RWPE2 (cell line): ENCODE data around the gene TEDDM1.

Source experiments
- ATAC-seq: fragments of 200-7000 bp; cut with Tn5 transposase; 3 replicates; pipeline ENCODE4 v1.9.1; 2021; ENCODE audit warnings: low read depth
- DNase-seq: peaks from one replicate; pipeline ENCODE4 v3.0.0-alpha.2; 2020; ENCODE audit warnings: low spot score
- H3K27ac ChIP-seq: fragments of 450-650 bp; 2 replicates; pipeline ENCODE4 v1.5.1; 2017; ENCODE audit warnings: mild to moderate bottlenecking; ENCODE audit not compliant: poor library complexity, severe bottlenecking
- H3K27me3 ChIP-seq: fragments of 250-450 bp; sonication (Bioruptor Pico); 2 replicates; pipeline ENCODE4 v1.5.1; 2021; ENCODE audit warnings: mild to moderate bottlenecking, moderate library complexity; ENCODE audit not compliant: insufficient read depth, poor library complexity, severe bottlenecking
- H3K36me3 ChIP-seq: fragments of 250-450 bp; sonication (Bioruptor Pico); 2 replicates; pipeline ENCODE4 v1.5.1; 2020; ENCODE audit warnings: low read depth, mild to moderate bottlenecking, moderate library complexity
- H3K4me1 ChIP-seq: fragments of 250-450 bp; sonication (Bioruptor Pico); 2 replicates; pipeline ENCODE4 v1.5.1; 2021; ENCODE audit warnings: mild to moderate bottlenecking, moderate library complexity; ENCODE audit not compliant: insufficient read depth, poor library complexity, severe bottlenecking
- H3K4me3 ChIP-seq: fragments of 250-450 bp; sonication (Bioruptor Pico); 2 replicates; pipeline ENCODE4 v1.5.1; 2021; ENCODE audit warnings: mild to moderate bottlenecking, moderate library complexity; ENCODE audit not compliant: severe bottlenecking
- H3K9me3 ChIP-seq: fragments of 250-450 bp; sonication (Bioruptor Pico); 2 replicates; pipeline ENCODE4 v1.5.1; 2021; ENCODE audit warnings: mild to moderate bottlenecking, moderate library complexity; ENCODE audit not compliant: severe bottlenecking
- TF ChIP-seq, protein P1 (sequence below): fragments of 450-650 bp; IDR thresholded peaks from one replicate; pipeline ENCODE4 v1.5.1; 2017; ENCODE audit warnings: mild to moderate bottlenecking, moderate library complexity; ENCODE audit not compliant: poor library complexity, severe bottlenecking

TEDDM1 gene

DNA sequence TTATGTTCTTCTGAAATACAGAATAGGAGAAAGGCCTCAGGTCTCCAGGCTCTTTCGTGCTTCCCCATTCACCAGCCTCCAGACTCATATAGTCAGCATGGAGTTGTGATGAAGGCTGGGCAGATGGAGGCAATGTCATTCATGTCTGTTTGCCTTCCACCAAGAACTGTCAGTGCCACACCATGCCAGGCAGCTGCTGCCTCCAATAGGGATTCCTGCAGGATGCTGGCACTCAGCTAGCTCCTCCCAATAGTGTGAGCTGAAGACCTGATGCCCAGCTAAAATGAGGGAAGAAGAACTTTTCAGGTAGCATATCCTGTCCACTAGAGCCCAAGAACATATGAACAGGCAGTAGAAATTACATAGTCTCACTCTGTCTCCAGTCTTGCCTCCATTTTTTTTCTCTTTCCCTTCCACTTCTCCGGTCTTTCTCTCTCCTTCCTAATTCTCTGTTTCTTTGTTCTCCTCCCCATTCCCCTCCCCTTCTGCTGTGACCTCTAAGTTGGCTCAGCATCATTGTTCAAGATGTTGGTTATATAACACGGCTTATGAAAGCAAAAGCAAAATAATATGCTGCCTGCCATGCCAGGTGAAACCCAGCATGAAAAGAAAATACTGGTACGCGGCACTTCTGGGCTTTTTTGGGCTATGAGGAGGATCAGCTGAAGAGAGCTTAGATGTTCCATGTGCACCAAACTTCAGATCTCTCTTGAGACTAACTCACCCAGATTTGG is 26.2 kb downstream of the TEDDM1 start:
- Histone ChIP-seq H3K36me3 (no peaks in the 10 kb centered on the region), H3K4me3 (no peak overlapping the region), H3K4me1 (peaks cover 8% of the 10 kb centered on the region), H3K9me3 (no peaks in the 10 kb centered on the region), H3K27me3 (no peaks in the 10 kb centered on the region), H3K27ac (no peak overlapping the region)
- ATAC-seq (no peak), DNase-seq (no peak)
- TF ChIP-seq, protein P1, sequence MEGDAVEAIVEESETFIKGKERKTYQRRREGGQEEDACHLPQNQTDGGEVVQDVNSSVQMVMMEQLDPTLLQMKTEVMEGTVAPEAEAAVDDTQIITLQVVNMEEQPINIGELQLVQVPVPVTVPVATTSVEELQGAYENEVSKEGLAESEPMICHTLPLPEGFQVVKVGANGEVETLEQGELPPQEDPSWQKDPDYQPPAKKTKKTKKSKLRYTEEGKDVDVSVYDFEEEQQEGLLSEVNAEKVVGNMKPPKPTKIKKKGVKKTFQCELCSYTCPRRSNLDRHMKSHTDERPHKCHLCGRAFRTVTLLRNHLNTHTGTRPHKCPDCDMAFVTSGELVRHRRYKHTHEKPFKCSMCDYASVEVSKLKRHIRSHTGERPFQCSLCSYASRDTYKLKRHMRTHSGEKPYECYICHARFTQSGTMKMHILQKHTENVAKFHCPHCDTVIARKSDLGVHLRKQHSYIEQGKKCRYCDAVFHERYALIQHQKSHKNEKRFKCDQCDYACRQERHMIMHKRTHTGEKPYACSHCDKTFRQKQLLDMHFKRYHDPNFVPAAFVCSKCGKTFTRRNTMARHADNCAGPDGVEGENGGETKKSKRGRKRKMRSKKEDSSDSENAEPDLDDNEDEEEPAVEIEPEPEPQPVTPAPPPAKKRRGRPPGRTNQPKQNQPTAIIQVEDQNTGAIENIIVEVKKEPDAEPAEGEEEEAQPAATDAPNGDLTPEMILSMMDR, result no peak

DNA sequence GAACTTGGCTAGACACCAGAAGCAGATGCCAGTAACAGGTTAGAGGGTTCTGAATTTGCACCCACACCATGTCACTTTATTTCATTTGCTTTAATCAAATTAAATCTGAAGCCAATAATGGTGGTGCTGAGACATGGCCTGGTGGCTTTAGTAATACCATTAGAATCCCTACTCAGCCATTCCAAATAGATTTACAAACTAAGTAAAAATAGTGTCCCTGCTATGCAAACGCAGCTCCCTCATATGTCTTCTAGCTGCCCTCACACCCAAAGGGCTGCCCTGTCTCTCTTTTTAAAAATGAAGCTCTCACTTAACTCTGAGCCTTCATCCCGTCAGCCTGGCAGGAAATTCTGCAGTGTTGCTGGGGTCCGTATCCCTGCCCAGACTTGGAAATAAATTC is 29.9 kb downstream of the TEDDM1 start:
- TF ChIP-seq, protein P1, result no peak
- H3K36me3 ChIP-seq, result no peaks in the 10 kb centered on the region
- no peaks in the 10 kb centered on the region for H3K9me3 ChIP-seq
- DNase-seq (no peak), ATAC-seq (no peak)
- H3K4me1 ChIP-seq, result no peaks in the 10 kb centered on the region
- no peaks in the 10 kb centered on the region for H3K27me3 ChIP-seq
- H3K4me3 ChIP-seq, result no peak overlapping the region
- no peak overlapping the region for H3K27ac ChIP-seq

DNA sequence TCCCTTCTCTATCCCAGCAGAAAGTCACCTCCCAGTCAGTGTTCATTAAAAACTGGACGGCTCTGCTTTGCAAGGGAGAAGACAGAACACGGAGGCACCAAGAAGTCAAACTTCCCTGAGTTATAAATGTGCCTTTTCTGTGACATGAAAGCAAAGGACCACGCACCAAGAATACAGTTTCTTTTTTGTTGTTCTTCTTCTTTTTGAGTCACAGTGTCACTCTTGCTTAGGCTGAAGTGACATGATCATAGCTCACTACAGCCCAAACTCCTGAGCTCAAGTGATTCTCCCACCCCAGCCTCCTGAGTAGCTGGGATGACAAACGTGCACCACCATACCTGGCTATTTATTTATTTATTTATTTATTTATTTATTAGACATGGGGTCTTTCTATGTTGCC is 31.6 kb downstream of the TEDDM1 start:
- Histone ChIP-seq H3K36me3 (no peaks in the 10 kb centered on the region), H3K27ac (no peak overlapping the region), H3K9me3 (no peaks in the 10 kb centered on the region), H3K4me3 (no peak overlapping the region), H3K27me3 (no peaks in the 10 kb centered on the region), H3K4me1 (no peaks in the 10 kb centered on the region)
- ATAC-seq, result no peak
- TF ChIP-seq, protein P1, result no peak
- no peak for DNase-seq

DNA sequence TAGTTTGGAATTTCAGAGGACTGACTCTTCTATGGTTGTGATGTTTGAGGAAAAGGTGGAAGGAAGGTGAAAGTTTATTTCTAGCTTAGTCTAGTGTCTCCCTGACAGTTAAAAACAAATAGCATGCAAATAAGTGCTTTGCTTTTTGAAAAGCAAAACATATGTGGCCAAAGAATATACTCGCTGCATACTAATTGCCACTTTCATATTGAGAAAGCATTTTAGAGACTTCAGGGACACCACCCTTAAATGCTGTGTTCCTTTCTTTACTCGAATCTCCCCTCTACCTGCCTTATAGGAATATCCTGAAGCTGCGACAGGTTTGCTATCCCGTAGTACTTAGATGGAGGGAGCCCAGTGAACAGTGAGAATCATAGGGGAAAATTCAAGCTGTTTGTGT is 32.1 kb downstream of the TEDDM1 start:
- TF ChIP-seq, protein P1, result no peak
- no peak overlapping the region for H3K4me3 ChIP-seq

DNA sequence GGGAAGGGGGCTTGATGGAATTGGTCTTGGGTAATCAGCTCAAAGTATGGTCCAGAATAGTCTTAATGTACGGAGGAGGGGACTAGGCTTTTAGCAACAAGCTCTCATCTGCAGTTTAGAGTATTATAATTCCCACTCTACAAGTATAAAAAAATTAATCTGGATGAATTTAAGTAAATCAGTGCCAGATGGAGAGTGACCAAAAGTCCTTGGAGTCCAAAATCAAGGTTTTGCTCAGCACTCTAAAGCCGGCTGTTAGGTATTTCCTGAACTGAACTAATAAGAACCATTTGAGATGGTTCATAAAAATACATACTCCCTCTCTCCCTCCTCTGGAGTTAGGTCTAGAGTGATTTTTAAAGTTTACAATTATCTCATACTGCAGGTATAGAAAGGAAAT is 32.5 kb downstream of the TEDDM1 start:
- Histone ChIP-seq H3K27ac (no peak overlapping the region), H3K4me3 (no peak overlapping the region), H3K36me3 (no peaks in the 10 kb centered on the region), H3K27me3 (no peaks in the 10 kb centered on the region), H3K4me1 (no peaks in the 10 kb centered on the region), H3K9me3 (no peaks in the 10 kb centered on the region)
- no peak for ATAC-seq
- TF ChIP-seq, protein P1, result no peak
- DNase-seq, result no peak

More for the DNA sequence above, 32.1 kb downstream of the TEDDM1 start:
- Histone ChIP-seq H3K27me3 (no peaks in the 10 kb centered on the region), H3K4me1 (no peaks in the 10 kb centered on the region), H3K27ac (no peak overlapping the region), H3K9me3 (no peaks in the 10 kb centered on the region), H3K36me3 (no peaks in the 10 kb centered on the region)
- ATAC-seq (no peak), DNase-seq (no peak)
